Tibial nerve (tissue), 4 donors: Measurements from ENCODE around the gene CISD2. TPM values are rescaled to one million over a fixed set of nuclear protein-coding genes. Genes with fewer than 3 reads are reported as not detected.

Experiments used
- DNase-seq, 2 donors: peaks; one replicate each; pipeline ENCODE4 v3.0.0-alpha.2; 2019; ENCODE audit warnings: low spot score in 2 of 2
- H3K27ac ChIP-seq, 4 donors: fragments of 200-600 bp; sonication (generic) in 3 of 4; one replicate each; pipeline ENCODE4 v1.5.1; 2017 to 2019; ENCODE audit warnings: mild to moderate bottlenecking in 1 of 4
- H3K27me3 ChIP-seq, 2 donors: fragments of 200-600 bp; sonication (generic) in 1 of 2; one replicate each; pipeline versions ENCODE4 v1.5.1 to v1.6.0; 2017 to 2019
- H3K36me3 ChIP-seq, 3 donors: fragments of 200-600 bp; sonication (generic); one replicate each; pipeline ENCODE4 v1.5.1; 2018 to 2019
- H3K4me1 ChIP-seq, 4 donors: fragments of 200-600 bp; sonication (generic) in 3 of 4; one replicate each; pipeline ENCODE4 v1.5.1; 2017 to 2019
- H3K4me3 ChIP-seq, 4 donors: fragments of 200-600 bp; sonication (generic) in 3 of 4; one replicate each; pipeline ENCODE4 v1.5.1; 2017 to 2019; ENCODE audit warnings: mild to moderate bottlenecking in 1 of 4, moderate library complexity in 1 of 4
- H3K9me3 ChIP-seq, 4 donors: fragments of 200-600 bp; sonication (generic) in 3 of 4; one replicate each; pipeline ENCODE4 v1.5.1; 2017 to 2019
- CTCF ChIP-seq, 5 experiments: fragments of 200-600 bp in 3 of 5; fragments of 450-650 bp in 2 of 5; sonication (generic) in 3 of 5; IDR thresholded peaks; one replicate each; pipeline ENCODE4 v1.5.1; 2016 to 2019; ENCODE audit warnings: antibody characterized with exemption in 5 of 5, mild to moderate bottlenecking in 3 of 5, moderate library complexity in 2 of 5
- EP300 ChIP-seq, 2 donors: sonication (generic); formaldehyde crosslinking; IDR thresholded peaks; one replicate each; pipeline ENCODE4 v1.6.1; 2017; ENCODE audit warnings: antibody characterized with exemption in 2 of 2, mild to moderate bottlenecking in 1 of 2
- POLR2A ChIP-seq, 2 donors: fragments of 450-650 bp; IDR thresholded peaks; one replicate each; pipeline ENCODE4 v1.6.1; 2017; ENCODE audit warnings: antibody characterized with exemption in 2 of 2, mild to moderate bottlenecking in 2 of 2, moderate library complexity in 2 of 2
- WGBS, 2 donors: methylation state at CpG; one replicate each; pipeline ENCODE4 v1.1.5; 2018; 5-methylcytosine and 5-hydroxymethylcytosine counted together
- total RNA-seq, 4 donors: library from RNA; depleted of rRNA; stranded (reverse); fragments of >200 nt; gene quantifications; one replicate each; pipeline ENCODE4 v1.1.0, GENCODE V29; 2016

Gene CISD2
- total RNA-seq, 4 donors from 2014 or later: 3.5 to 11.1 (median 7.2) TPM

GRCh38 chr4:102849579-102850104, 19.1 kb upstream of the CISD2 start:
- 69 to 79% methylated on average over 3 of the region's 3 CpGs for WGBS, 2 donors
- DNase-seq: no peak
- no peak overlapping the region for H3K27ac ChIP-seq
- no peaks in the 10 kb centered on the region for H3K9me3 ChIP-seq
- no peak overlapping the region for H3K4me3 ChIP-seq
- no peaks in the 10 kb centered on the region for H3K27me3 ChIP-seq
- H3K36me3 ChIP-seq: no peaks in the 10 kb centered on the region
- TF ChIP-seq CTCF (IDR thresholded peaks at IDR 0.05): no peak
- no peaks in the 10 kb centered on the region for H3K4me1 ChIP-seq

- whole genome bisulfite sequencing, 2 donors: 97% methylated on average over 2 of the region's 2 CpGs
- TF ChIP-seq POLR2A (IDR thresholded peaks at IDR 0.05): no peak
- TF ChIP-seq EP300 (IDR thresholded peaks at IDR 0.05): no peak
- TF ChIP-seq CTCF (IDR thresholded peaks at IDR 0.05): no peak
Observed at GRCh38 chr4:102850370-102850769, 18.4 kb upstream of the CISD2 start.

GRCh38 chr4:102858828-102859464, 9.8 kb upstream of the CISD2 start:
- Histone ChIP-seq H3K4me3 (no peak overlapping the region), H3K36me3 (peaks cover 0 to 20% (median 0%) of the 10 kb centered on the region in 3 donors), H3K9me3 (peaks cover 0 to 18% (median 4%) of the 10 kb centered on the region in 4 donors), H3K4me1 (no peaks in the 10 kb centered on the region), H3K27me3 (no peaks in the 10 kb centered on the region), H3K27ac (no peak overlapping the region)
- TF ChIP-seq EP300 (IDR thresholded peaks at IDR 0.05): no peak
- TF ChIP-seq POLR2A (IDR thresholded peaks at IDR 0.05): no peak
- TF ChIP-seq CTCF (IDR thresholded peaks at IDR 0.05): no peak
- WGBS, 2 donors: 86 to 92% methylated on average over 2 of the region's 2 CpGs
- no peak for DNase-seq

More at GRCh38 chr4:102850370-102850769, 18.4 kb upstream of the CISD2 start:
- Histone ChIP-seq H3K27me3 (no peaks in the 10 kb centered on the region), H3K4me3 (no peak overlapping the region), H3K4me1 (no peaks in the 10 kb centered on the region), H3K36me3 (no peaks in the 10 kb centered on the region), H3K9me3 (no peaks in the 10 kb centered on the region), H3K27ac (no peak overlapping the region)
- no peak for DNase-seq

- H3K27me3 ChIP-seq: no peaks in the 10 kb centered on the region
- 82% methylated on average over 2 of the region's 2 CpGs for WGBS, 2 donors
- no peak for DNase-seq
- peaks cover 0 to 20% (median 0%) of the 10 kb centered on the region in 3 donors for H3K36me3 ChIP-seq
- no peak overlapping the region for H3K4me3 ChIP-seq
- peaks cover 0 to 18% (median 4%) of the 10 kb centered on the region in 4 donors for H3K9me3 ChIP-seq
- no peak for TF ChIP-seq CTCF (IDR thresholded peaks at IDR 0.05)
- no peak for TF ChIP-seq POLR2A (IDR thresholded peaks at IDR 0.05)
- TF ChIP-seq EP300 (IDR thresholded peaks at IDR 0.05): no peak
- H3K27ac ChIP-seq: no peak overlapping the region
- no peaks in the 10 kb centered on the region for H3K4me1 ChIP-seq
Observed at GRCh38 chr4:102860611-102861324, 8.0 kb upstream of the CISD2 start.

- no peaks in the 10 kb centered on the region for H3K27me3 ChIP-seq
- no peak overlapping the region for H3K27ac ChIP-seq
- peaks cover 0 to 2% (median 0%) of the 10 kb centered on the region in 4 donors for H3K4me1 ChIP-seq
- H3K36me3 ChIP-seq: peaks cover 0 to 20% (median 0%) of the 10 kb centered on the region in 3 donors
- WGBS, 2 donors: 91 to 97% methylated on average over 1 of the region's 1 CpG
- TF ChIP-seq EP300 (IDR thresholded peaks at IDR 0.05): no peak
- no peak for TF ChIP-seq CTCF (IDR thresholded peaks at IDR 0.05)
- TF ChIP-seq POLR2A (IDR thresholded peaks at IDR 0.05): no peak
- DNase-seq: no peak
- H3K9me3 ChIP-seq: peaks cover 0 to 18% (median 4%) of the 10 kb centered on the region in 4 donors
- no peak overlapping the region for H3K4me3 ChIP-seq
Observed at GRCh38 chr4:102862016-102862415, 6.8 kb upstream of the CISD2 start.
